Measurements from ENCODE around the gene GATA3.

- TF ChIP-seq CTCF (IDR thresholded peaks at IDR 0.05) = no peak
- TF ChIP-seq ZFX (IDR thresholded peaks at IDR 0.05; ENCODE audit: borderline replicate concordance) = no peak
Measured at GRCh38 chr10:8121201-8121890, 66.9 kb downstream of the GATA3 start.

All from 22Rv1 (cell line).